ENCODE data around the gene VRK3.
"Not testable (repeated sequence)": the region's sequence is repeated elsewhere in the genome, so short reads cannot be mapped to it uniquely, and the experiment has no call there.

VRK3 gene

DNA sequence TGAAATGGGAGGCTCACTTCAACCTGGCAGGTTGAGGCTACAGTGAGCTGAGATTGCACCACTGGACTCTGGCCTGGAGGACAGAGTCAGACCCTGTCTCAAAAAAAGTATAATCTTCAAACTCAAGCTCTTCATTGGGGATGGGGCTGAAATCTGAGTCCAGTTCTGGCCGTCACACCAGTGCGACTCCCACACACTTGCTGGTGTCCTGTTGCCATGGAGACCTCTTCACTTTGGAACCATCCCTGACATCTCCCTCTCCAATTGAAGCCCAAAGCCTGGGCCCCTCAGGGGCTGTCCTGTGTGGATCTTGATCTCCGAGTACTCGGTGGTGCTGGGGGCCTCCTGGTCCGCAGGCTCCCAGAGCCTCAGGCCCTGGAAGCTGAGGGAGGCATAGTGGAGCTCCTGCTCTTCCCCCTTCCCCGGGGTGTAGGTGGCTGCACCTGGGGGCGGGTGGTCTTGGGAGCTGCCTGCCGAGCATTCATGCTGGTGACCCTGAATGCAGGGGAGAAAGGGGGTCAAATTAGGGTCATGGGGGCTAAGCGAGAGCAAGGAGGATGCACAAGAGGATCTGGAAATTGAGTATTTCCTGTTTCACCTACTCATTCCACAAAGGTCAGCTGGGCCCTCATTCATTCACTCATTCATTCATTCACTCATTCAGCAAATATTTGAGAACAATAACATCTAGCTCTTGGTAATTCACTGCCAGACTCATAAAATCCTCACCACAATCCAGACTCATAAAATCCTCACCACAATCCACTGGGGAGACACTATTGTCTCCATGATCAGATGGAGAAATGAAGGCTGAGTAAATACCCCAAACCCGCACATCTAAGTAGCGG lies 75.2 kb downstream of the VRK3 start:
- peaks cover 72% of the 10 kb centered on the region for H3K27me3 Mint-ChIP-seq
- H3K27ac Mint-ChIP-seq (ENCODE audit: low read depth): no peak overlapping the region
- H3K4me1 Mint-ChIP-seq: no peaks in the 10 kb centered on the region
- no peaks in the 10 kb centered on the region for H3K9me3 Mint-ChIP-seq
- H3K36me3 Mint-ChIP-seq (ENCODE audit: insufficient read depth): no peaks in the 10 kb centered on the region
- DNase-seq (ENCODE audit: low spot score in 2 of 2) (no peak), ATAC-seq (replicated peaks; ENCODE audit: extremely low read depth, poor library complexity, severe bottlenecking) (no peak)
- no peak overlapping the region for H3K4me3 Mint-ChIP-seq

DNA sequence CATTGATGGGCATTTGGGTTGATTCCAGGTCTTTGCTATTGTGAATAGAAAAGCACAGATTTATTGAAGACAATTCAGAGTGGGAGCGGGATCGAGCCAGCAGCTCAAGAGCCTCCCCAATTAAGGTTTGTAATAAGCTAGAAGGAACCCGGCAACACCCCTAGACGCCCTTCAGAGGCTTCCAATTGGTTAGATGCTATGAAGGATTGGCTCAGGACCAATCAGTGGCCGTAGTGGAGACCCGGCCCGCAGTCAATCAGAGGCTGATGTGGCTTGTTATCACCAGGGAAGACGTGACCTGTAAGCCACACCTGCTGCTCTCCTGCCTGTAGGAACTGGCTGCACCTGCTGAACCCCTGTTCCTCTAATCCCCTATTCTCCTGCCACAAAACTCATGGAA lies 78.8 kb downstream of the VRK3 start:
- H3K36me3 Mint-ChIP-seq (ENCODE audit: insufficient read depth): no peaks in the 10 kb centered on the region
- DNase-seq (ENCODE audit: low spot score in 2 of 2): no peak
- H3K27me3 Mint-ChIP-seq: peaks cover 71% of the 10 kb centered on the region
- H3K4me3 Mint-ChIP-seq: no peak overlapping the region
- no peaks in the 10 kb centered on the region for H3K4me1 Mint-ChIP-seq
- ATAC-seq (replicated peaks; ENCODE audit: extremely low read depth, poor library complexity, severe bottlenecking): no peak
- no peak overlapping the region for H3K27ac Mint-ChIP-seq (ENCODE audit: low read depth)
- H3K9me3 Mint-ChIP-seq: no peaks in the 10 kb centered on the region

DNA sequence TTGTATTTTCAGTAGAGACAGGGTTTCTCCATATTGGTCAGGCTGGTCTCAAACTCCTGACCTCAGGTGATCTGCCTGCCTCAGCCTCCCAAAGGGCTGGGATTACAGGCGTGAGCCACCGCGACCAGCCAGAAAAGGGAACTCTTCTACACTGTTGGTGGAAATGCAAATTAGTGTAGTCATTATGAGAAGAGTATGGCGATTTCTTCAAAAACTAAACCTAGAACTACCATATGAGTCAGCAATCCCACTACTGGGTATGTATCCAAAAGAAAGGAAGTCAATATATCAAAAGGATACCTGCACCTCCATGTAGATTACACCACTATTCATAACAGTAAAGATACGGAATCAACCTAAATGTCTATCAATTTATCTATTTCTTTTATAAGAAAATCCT lies 80.6 kb downstream of the VRK3 start:
- not testable (repeated sequence) for H3K9me3 Mint-ChIP-seq; H3K4me1 Mint-ChIP-seq; H3K4me3 Mint-ChIP-seq; DNase-seq (ENCODE audit: low spot score in 2 of 2); H3K36me3 Mint-ChIP-seq (ENCODE audit: insufficient read depth); H3K27ac Mint-ChIP-seq (ENCODE audit: low read depth); ATAC-seq (replicated peaks; ENCODE audit: extremely low read depth, poor library complexity, severe bottlenecking)
- H3K27me3 Mint-ChIP-seq: peaks cover 67% of the 10 kb centered on the region

DNA sequence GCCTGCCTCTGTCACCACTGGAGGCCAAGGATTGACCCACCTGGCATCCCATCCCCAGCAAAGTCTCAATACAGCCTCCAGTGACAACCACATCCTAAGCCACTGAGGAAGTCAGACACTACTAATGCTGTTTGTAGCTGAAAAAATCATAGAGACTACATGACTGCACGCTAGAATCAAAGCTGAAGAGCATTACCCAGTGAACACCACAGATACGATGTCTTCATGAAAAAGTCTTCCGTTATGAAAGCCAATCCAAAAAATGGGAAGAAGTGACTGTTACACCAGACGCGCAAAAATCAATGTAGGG lies 84.7 kb downstream of the VRK3 start:
- Mint-ChIP-seq H3K36me3 (ENCODE audit: insufficient read depth) (no peaks in the 10 kb centered on the region), H3K4me1 (no peaks in the 10 kb centered on the region), H3K27ac (ENCODE audit: low read depth) (peak overlapping the region; percentile 29), H3K4me3 (no peak overlapping the region), H3K27me3 (peaks cover 49% of the 10 kb centered on the region), H3K9me3 (no peaks in the 10 kb centered on the region)
- ATAC-seq (replicated peaks; ENCODE audit: extremely low read depth, poor library complexity, severe bottlenecking): no peak
- no peak for DNase-seq (ENCODE audit: low spot score in 2 of 2)

DNA sequence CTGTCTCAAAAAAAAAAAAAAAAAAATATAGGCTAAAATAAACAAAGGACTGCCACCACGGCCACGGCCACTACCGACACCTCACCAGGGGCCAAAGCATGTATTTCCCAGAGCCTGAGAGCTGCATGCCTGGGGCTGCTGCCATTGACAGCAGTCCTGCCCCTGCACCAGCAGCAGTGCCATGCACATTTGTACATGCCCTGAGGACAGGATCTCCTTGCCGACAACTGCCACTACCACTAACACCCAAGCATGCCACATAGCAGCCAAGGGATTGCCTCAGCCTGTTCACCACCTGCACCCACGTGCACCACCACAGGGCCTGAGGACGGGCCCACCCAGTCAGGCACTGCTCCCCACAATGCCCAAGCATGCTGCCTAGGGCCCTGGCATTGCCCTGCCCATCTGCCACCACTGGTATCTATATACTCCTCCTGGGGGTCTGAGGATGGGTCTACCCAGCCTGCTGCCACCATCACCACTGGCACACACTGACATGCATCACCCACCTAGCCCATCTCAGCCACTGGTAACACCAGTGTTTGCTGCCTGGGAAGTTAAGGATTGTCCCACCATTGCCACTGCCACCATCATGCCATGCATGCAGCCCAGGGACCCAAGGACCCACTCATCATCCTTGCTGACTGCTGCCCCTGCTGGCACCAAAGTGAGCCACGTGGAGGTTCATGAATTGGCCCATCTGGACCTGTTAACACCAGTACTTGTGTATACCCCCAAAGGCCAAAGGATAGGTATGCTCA lies 85.3 kb downstream of the VRK3 start:
- Mint-ChIP-seq H3K36me3 (ENCODE audit: insufficient read depth) (no peaks in the 10 kb centered on the region), H3K4me1 (no peaks in the 10 kb centered on the region), H3K4me3 (no peak overlapping the region), H3K9me3 (no peaks in the 10 kb centered on the region), H3K27ac (ENCODE audit: low read depth) (peak overlapping the region; percentile 29), H3K27me3 (peaks cover 44% of the 10 kb centered on the region)
- ATAC-seq (replicated peaks; ENCODE audit: extremely low read depth, poor library complexity, severe bottlenecking): no peak
- DNase-seq (ENCODE audit: low spot score in 2 of 2): no peak

DNA sequence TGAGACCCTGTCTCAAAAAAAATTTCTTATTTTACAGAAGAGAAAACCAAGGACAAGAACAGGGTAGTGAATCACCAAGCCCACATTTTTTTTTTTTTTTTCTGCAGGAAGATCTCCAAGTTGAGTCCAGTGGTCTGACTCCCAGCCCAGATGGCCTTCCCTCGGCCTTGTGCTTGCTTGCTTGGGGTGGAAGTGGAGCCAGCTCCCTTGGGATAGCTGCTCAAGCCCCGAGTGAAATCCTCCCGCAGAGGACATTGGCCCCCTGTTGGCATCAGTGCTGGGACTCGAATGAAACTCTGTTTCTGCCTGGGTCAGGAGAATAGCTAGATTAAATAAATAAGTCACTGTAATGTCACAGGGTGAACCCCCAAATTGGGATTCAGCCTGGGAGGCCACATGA lies 86.5 kb downstream of the VRK3 start:
- no peak overlapping the region for H3K4me3 Mint-ChIP-seq
- no peaks in the 10 kb centered on the region for H3K9me3 Mint-ChIP-seq
- peaks cover under 1% of the 10 kb centered on the region for H3K36me3 Mint-ChIP-seq (ENCODE audit: insufficient read depth)
- peaks cover 32% of the 10 kb centered on the region for H3K27me3 Mint-ChIP-seq
- peaks cover 1% of the 10 kb centered on the region for H3K4me1 Mint-ChIP-seq
- H3K27ac Mint-ChIP-seq (ENCODE audit: low read depth): no peak overlapping the region
- DNase-seq (ENCODE audit: low spot score in 2 of 2): no peak
- ATAC-seq (replicated peaks; ENCODE audit: extremely low read depth, poor library complexity, severe bottlenecking): no peak

DNA sequence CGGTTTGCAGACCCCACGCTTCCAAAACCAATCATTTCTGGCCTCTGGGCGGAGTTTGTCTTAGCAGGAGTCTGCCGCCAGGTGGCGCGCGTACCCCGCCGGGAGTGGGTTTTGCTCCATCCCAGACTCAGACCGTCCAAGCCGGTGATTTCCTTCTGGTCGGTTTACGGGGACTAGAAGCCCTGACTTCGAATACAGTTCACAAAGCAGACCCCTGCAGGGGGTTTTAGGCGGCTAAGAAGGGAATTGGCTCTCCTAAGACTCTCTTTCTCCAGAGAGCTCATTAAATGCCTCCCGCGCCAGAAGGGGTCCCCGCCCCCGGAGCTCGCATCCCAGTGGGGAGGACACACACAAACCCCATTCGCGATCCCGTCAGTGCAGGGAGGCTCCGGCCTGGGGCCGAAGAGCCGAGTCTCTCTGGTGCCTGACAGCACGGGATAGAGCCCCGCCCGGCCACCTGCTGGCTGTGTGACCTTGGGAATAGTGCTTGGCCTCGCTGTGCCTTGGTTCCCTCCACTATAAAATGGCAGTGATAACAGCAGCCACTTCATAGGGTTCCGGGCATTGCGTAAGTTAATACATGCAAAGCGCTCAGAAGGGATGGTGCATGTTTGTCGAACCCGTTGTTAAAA lies 87.3 kb downstream of the VRK3 start:
- H3K4me1 Mint-ChIP-seq: peaks cover 9% of the 10 kb centered on the region
- H3K9me3 Mint-ChIP-seq: no peaks in the 10 kb centered on the region
- peaks cover 24% of the 10 kb centered on the region for H3K27me3 Mint-ChIP-seq
- no peak overlapping the region for H3K27ac Mint-ChIP-seq (ENCODE audit: low read depth)
- peaks cover 2% of the 10 kb centered on the region for H3K36me3 Mint-ChIP-seq (ENCODE audit: insufficient read depth)
- H3K4me3 Mint-ChIP-seq: no peak overlapping the region
- peak; percentile 45 for ATAC-seq (replicated peaks; ENCODE audit: extremely low read depth, poor library complexity, severe bottlenecking)
- peak; percentile 53 to 76 for DNase-seq (ENCODE audit: low spot score in 2 of 2)

DNA sequence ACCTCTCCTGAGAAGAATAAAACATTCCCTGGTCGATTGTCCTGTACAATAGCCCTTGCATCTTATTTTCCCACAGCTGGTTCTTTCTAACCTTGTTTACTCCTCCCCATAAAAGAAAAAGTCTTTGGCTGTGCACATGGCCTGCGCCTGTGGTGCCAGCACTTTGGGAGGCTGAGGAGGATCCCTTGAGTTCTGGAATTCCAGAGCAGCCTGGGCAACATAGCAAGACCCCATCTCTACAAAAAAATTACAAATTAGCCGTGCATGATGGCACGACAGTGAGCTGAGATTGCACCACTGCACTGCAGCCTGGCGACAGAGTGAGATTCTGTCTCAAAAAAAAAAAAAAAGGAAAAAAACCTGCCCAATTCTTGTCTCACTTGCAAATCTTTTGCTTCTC lies 88.6 kb downstream of the VRK3 start:
- H3K27ac Mint-ChIP-seq (ENCODE audit: low read depth): no peak overlapping the region
- no peak for ATAC-seq (replicated peaks; ENCODE audit: extremely low read depth, poor library complexity, severe bottlenecking)

DNA sequence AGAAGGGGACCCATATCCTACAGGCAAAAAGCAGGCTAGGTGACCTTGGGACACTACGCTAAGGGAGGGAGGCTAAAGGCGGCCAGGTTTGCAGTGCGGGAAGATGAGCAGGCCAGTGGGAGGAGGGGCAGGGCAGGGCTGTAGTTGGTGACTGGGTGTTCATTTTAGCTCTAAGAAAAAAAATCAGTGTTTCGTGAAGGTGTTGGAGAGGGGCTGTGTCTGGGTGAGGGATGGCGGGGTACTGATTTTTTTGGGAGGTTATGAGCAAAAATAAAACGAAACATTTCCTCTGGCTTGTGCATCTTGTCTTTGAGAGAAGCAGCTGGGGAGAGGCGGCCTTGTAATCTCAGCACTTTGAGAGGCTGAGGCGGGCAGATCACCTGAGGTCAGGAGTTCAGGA lies 91.5 kb downstream of the VRK3 start:
- no peak overlapping the region for H3K27ac Mint-ChIP-seq (ENCODE audit: low read depth)
- peaks cover 22% of the 10 kb centered on the region for H3K36me3 Mint-ChIP-seq (ENCODE audit: insufficient read depth)
- H3K4me3 Mint-ChIP-seq: peak overlapping the region; percentile 58
- no peak for ATAC-seq (replicated peaks; ENCODE audit: extremely low read depth, poor library complexity, severe bottlenecking)
- H3K4me1 Mint-ChIP-seq: peaks cover 48% of the 10 kb centered on the region
- no peaks in the 10 kb centered on the region for H3K27me3 Mint-ChIP-seq
- H3K9me3 Mint-ChIP-seq: no peaks in the 10 kb centered on the region
- DNase-seq (ENCODE audit: low spot score in 2 of 2): no peak

More for the DNA sequence above, 88.6 kb downstream of the VRK3 start:
- Mint-ChIP-seq H3K4me3 (no peak overlapping the region), H3K9me3 (no peaks in the 10 kb centered on the region), H3K4me1 (peaks cover 21% of the 10 kb centered on the region), H3K27me3 (peaks cover 15% of the 10 kb centered on the region), H3K36me3 (ENCODE audit: insufficient read depth) (peaks cover 2% of the 10 kb centered on the region)
- no peak for DNase-seq (ENCODE audit: low spot score in 2 of 2)

DNA sequence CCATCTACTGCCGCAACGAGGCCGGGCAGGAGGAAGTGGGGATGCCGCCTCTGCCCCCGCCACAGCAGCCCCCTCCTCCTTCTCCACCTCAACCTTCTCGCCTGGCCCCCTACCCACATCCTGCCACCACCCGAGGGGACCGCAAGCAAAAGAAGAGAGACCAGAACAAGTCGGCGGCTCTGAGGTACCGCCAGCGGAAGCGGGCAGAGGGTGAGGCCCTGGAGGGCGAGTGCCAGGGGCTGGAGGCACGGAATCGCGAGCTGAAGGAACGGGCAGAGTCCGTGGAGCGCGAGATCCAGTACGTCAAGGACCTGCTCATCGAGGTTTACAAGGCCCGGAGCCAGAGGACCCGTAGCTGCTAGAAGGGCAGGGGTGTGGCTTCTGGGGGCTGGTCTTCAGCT lies 92.4 kb downstream of the VRK3 start:
- Mint-ChIP-seq H3K36me3 (ENCODE audit: insufficient read depth) (peaks cover 31% of the 10 kb centered on the region), H3K9me3 (no peaks in the 10 kb centered on the region), H3K27me3 (no peaks in the 10 kb centered on the region), H3K27ac (ENCODE audit: low read depth) (peak overlapping the region; percentile 53), H3K4me1 (peaks cover 58% of the 10 kb centered on the region), H3K4me3 (peak overlapping the region; percentile 58)
- ATAC-seq (replicated peaks; ENCODE audit: extremely low read depth, poor library complexity, severe bottlenecking) (peak; percentile 3), DNase-seq (ENCODE audit: low spot score in 2 of 2) (peak; percentile 31 to 37)

DNA sequence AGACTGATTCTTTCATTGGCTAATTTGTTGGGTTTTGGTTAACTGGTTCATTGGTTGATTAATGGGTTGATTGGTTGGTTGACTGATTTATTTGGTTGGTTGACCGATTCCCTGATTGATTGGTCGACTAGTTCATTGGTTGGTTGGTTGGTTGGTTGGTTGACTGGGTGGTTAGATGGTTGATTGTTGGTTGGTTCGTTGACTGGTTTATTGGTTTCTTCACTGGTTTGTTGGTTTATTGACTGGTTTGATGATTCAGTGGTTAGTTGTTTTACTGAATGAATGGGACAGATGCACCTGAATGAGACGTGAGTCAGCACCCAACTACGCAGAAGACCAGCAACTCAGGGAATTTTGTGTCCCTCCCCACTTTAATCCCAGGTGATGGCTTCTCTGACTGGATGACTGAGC lies 93.1 kb downstream of the VRK3 start:
- Mint-ChIP-seq H3K4me3 (peak overlapping the region; percentile 58), H3K27ac (ENCODE audit: low read depth) (no peak overlapping the region), H3K4me1 (peaks cover 63% of the 10 kb centered on the region), H3K27me3 (no peaks in the 10 kb centered on the region), H3K36me3 (ENCODE audit: insufficient read depth) (peaks cover 35% of the 10 kb centered on the region), H3K9me3 (no peaks in the 10 kb centered on the region)
- no peak for DNase-seq (ENCODE audit: low spot score in 2 of 2)
- ATAC-seq (replicated peaks; ENCODE audit: extremely low read depth, poor library complexity, severe bottlenecking): no peak

DNA sequence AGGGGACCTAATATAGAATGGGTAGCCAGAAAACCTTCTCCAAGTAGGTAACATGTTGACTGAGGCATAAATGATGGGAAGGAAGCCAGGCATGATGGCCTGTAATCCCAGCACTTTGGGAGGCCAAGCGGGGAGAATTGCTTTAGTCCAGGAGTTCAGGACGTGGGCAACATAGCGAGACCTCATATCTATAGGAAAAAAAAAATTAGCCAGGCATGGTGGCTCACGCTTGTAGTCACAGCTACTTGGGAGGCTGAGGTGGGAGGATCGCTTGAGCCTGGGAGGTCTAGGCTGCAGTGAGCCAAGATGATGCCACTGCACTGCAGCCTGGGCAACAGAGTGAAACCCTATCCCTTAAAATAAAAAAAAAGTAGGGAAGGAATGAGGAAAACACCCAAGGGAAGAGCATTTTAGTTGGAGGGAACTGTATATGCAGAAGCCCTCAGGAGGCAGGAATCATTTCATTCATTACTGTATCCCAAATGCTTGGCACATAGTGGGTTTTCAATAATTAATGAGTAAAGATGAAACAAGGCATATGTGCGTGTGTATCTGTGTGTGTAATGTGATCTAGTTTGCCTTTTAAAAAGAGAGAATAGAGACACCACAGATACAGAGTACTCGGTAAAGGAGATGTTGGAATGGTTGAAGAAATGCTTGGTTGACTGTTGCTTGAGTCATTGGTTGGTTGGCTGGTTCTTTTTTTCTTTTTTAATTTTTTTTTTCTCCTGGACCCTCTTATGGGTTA lies 93.7 kb downstream of the VRK3 start:
- ATAC-seq (replicated peaks; ENCODE audit: extremely low read depth, poor library complexity, severe bottlenecking) (no peak), DNase-seq (ENCODE audit: low spot score in 2 of 2) (no peak)
- Mint-ChIP-seq H3K27me3 (no peaks in the 10 kb centered on the region), H3K4me1 (peaks cover 63% of the 10 kb centered on the region), H3K9me3 (no peaks in the 10 kb centered on the region), H3K27ac (ENCODE audit: low read depth) (no peak overlapping the region), H3K4me3 (peak overlapping the region; percentile 58), H3K36me3 (ENCODE audit: insufficient read depth) (peaks cover 37% of the 10 kb centered on the region)
